ENCODE data around the gene ZNF148.

Gene ZNF148

GRCh38 chr3:125186800-125187598, 188.1 kb downstream of the ZNF148 start:
- H3K4me2 ChIP-seq (ENCODE audit: low read length), result no peak overlapping the region
- no peaks in the 10 kb centered on the region for H3K9me2 ChIP-seq (replicated peaks; ENCODE audit: control insufficient read depth, low read length)
- H3K79me2 ChIP-seq (ENCODE audit: control insufficient read depth, low read length), result no peaks in the 10 kb centered on the region
- TF ChIP-seq CTCF (IDR thresholded peaks at IDR 0.05; ENCODE audit: low read depth, low read length, poor library complexity, severe bottlenecking) (no peak), EZH2phosphoT487 (IDR thresholded peaks at IDR 0.05; ENCODE audit: borderline replicate concordance, low read length) (no peak)
- H3F3A ChIP-seq (ENCODE audit: control insufficient read depth, insufficient read depth), result no peaks in the 10 kb centered on the region
- no peaks in the 10 kb centered on the region for H4K20me1 ChIP-seq (ENCODE audit: control insufficient read depth, insufficient read depth, low read depth, low read length)
- H3K4me3 ChIP-seq (ENCODE audit: low read length), result no peak overlapping the region
- H3K27ac ChIP-seq (ENCODE audit: low read depth, low read length), result no peak overlapping the region
- no peaks in the 10 kb centered on the region for H3K36me3 ChIP-seq (ENCODE audit: control insufficient read depth, low read length)
- no peaks in the 10 kb centered on the region for H3K9me3 ChIP-seq (ENCODE audit: control insufficient read depth, insufficient read depth, low read length)
- no peaks in the 10 kb centered on the region for H3K4me1 ChIP-seq (ENCODE audit: control insufficient read depth, low read length)
- peaks cover 4% of the 10 kb centered on the region; the same call in 1 of the 2 replicates for H3K27me3 ChIP-seq (ENCODE audit: control insufficient read depth, low read length)

DNA sequence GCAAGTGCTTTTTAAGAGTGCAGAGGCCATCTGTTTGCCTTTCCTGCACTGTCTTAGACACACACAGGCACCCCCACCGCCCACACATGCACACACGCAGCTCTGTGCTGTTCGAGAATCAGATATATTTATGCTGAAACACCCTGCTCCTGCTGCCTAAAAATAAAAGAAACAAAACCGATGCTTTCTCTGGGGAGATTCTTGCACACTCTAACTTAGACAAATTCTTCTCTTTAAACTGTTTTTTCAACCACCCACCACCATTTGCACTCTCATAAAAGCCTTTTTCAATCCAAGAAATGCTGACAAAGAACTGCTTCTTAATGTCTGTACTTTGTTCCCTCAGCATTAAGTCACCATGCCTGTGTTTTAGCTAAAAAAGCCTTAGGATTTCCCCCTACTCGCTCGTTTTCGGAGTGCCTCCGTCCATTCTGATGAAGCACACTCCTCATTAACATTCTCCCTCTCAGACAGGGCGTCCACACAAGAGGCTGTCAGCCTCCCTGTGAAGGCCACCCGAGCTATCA, 188.8 kb downstream of the ZNF148 start:
- peaks cover 4% of the 10 kb centered on the region; the same call in 1 of the 2 replicates for H3K27me3 ChIP-seq (ENCODE audit: control insufficient read depth, low read length)
- H3K36me3 ChIP-seq (ENCODE audit: control insufficient read depth, low read length), result no peaks in the 10 kb centered on the region
- no peaks in the 10 kb centered on the region for H3K79me2 ChIP-seq (ENCODE audit: control insufficient read depth, low read length)
- H3F3A ChIP-seq (ENCODE audit: control insufficient read depth, insufficient read depth), result no peaks in the 10 kb centered on the region
- H3K9me2 ChIP-seq (replicated peaks; ENCODE audit: control insufficient read depth, low read length), result no peaks in the 10 kb centered on the region
- no peaks in the 10 kb centered on the region for H4K20me1 ChIP-seq (ENCODE audit: control insufficient read depth, insufficient read depth, low read depth, low read length)
- no peak overlapping the region for H3K4me2 ChIP-seq (ENCODE audit: low read length)
- no peak overlapping the region for H3K27ac ChIP-seq (ENCODE audit: low read depth, low read length)
- no peak overlapping the region for H3K4me3 ChIP-seq (ENCODE audit: low read length)
- no peaks in the 10 kb centered on the region for H3K9me3 ChIP-seq (ENCODE audit: control insufficient read depth, insufficient read depth, low read length)
- H3K4me1 ChIP-seq (ENCODE audit: control insufficient read depth, low read length), result no peaks in the 10 kb centered on the region
- TF ChIP-seq EZH2phosphoT487 (IDR thresholded peaks at IDR 0.05; ENCODE audit: borderline replicate concordance, low read length), result no peak

DNA sequence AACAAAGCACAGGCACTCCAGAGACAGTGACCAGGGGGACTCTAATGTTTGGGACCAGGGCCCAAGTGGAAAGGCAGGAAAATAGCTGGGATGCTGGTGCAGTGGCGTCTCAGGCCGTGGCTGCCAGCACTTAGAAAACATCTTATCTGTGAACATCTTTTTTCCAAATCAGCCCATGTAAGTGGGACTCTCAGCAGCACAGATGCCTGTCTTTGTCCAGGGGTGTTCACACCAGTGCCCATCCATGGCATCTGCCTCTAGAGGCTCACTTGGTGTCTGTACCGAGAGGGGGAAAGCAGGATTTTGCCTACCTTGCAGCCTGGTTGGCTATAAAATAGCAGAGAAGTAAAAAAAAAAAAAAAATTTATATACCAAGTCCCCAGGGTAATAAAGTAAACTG, 189.3 kb downstream of the ZNF148 start:
- Histone ChIP-seq H3K9me3 (ENCODE audit: control insufficient read depth, insufficient read depth, low read length) (no peaks in the 10 kb centered on the region), H3K4me2 (ENCODE audit: low read length) (no peak overlapping the region), H4K20me1 (ENCODE audit: control insufficient read depth, insufficient read depth, low read depth, low read length) (no peaks in the 10 kb centered on the region), H3K4me1 (ENCODE audit: control insufficient read depth, low read length) (no peaks in the 10 kb centered on the region), H3F3A (ENCODE audit: control insufficient read depth, insufficient read depth) (no peaks in the 10 kb centered on the region), H3K79me2 (ENCODE audit: control insufficient read depth, low read length) (no peaks in the 10 kb centered on the region), H3K9me2 (replicated peaks; ENCODE audit: control insufficient read depth, low read length) (no peaks in the 10 kb centered on the region), H3K27me3 (ENCODE audit: control insufficient read depth, low read length) (peaks cover 4% of the 10 kb centered on the region; the same call in 1 of the 2 replicates), H3K4me3 (ENCODE audit: low read length) (no peak overlapping the region), H3K27ac (ENCODE audit: low read depth, low read length) (no peak overlapping the region), H3K36me3 (ENCODE audit: control insufficient read depth, low read length) (no peaks in the 10 kb centered on the region)
- TF ChIP-seq EZH2phosphoT487 (IDR thresholded peaks at IDR 0.05; ENCODE audit: borderline replicate concordance, low read length), result no peak
- TF ChIP-seq CTCF (IDR thresholded peaks at IDR 0.05; ENCODE audit: low read depth, low read length, poor library complexity, severe bottlenecking), result no peak

GRCh38 chr3:125179884-125180240, 195.3 kb downstream of the ZNF148 start:
- Histone ChIP-seq H3K4me3 (ENCODE audit: low read length) (no peak overlapping the region), H3K4me2 (ENCODE audit: low read length) (no peak overlapping the region), H3K9me2 (replicated peaks; ENCODE audit: control insufficient read depth, low read length) (no peaks in the 10 kb centered on the region), H3K27ac (ENCODE audit: low read depth, low read length) (no peak overlapping the region), H3F3A (ENCODE audit: control insufficient read depth, insufficient read depth) (no peaks in the 10 kb centered on the region), H3K27me3 (ENCODE audit: control insufficient read depth, low read length) (no peaks in the 10 kb centered on the region), H3K9me3 (ENCODE audit: control insufficient read depth, insufficient read depth, low read length) (no peaks in the 10 kb centered on the region), H3K4me1 (ENCODE audit: control insufficient read depth, low read length) (no peaks in the 10 kb centered on the region), H3K79me2 (ENCODE audit: control insufficient read depth, low read length) (no peaks in the 10 kb centered on the region), H4K20me1 (ENCODE audit: control insufficient read depth, insufficient read depth, low read depth, low read length) (no peaks in the 10 kb centered on the region), H3K36me3 (ENCODE audit: control insufficient read depth, low read length) (no peaks in the 10 kb centered on the region)
- no peak for TF ChIP-seq CTCF (IDR thresholded peaks at IDR 0.05; ENCODE audit: low read depth, low read length, poor library complexity, severe bottlenecking)
- no peak for TF ChIP-seq EZH2phosphoT487 (IDR thresholded peaks at IDR 0.05; ENCODE audit: borderline replicate concordance, low read length)

Measured in DOHH2 (cell line).